HG03354 (cell line): ENCODE data around the gene ERICH6.

ENCODE experiments used
- ATAC-seq: cut with Tn5 transposase; IDR thresholded peaks from one replicate; pipeline ENCODE4 v1.9.1; 2021; ENCODE audit warnings: mild to moderate bottlenecking; ENCODE audit not compliant: unreplicated experiment, poor library complexity, severe bottlenecking

The ERICH6 gene

GRCh38 chr3:150691414-150692040 lies 12.2 kb downstream of the ERICH6 start:
- ATAC-seq, result no peak

GRCh38 chr3:150687613-150688012 lies 16.1 kb downstream of the ERICH6 start:
- no peak for ATAC-seq

GRCh38 chr3:150682824-150683223 lies 20.9 kb downstream of the ERICH6 start:
- no peak for ATAC-seq

GRCh38 chr3:150682279-150682678 lies 21.4 kb downstream of the ERICH6 start:
- ATAC-seq, result no peak

- peak; percentile 97 for ATAC-seq
These were observed 22.7 kb downstream of the ERICH6 start for GRCh38 chr3:150681057-150681456.

GRCh38 chr3:150680562-150680961 lies 23.2 kb downstream of the ERICH6 start:
- ATAC-seq, result peak; percentile 5

GRCh38 chr3:150675587-150675986 lies 28.1 kb downstream of the ERICH6 start:
- no peak for ATAC-seq

GRCh38 chr3:150673966-150674365 lies 29.8 kb downstream of the ERICH6 start:
- ATAC-seq, result no peak

GRCh38 chr3:150666167-150666566 lies 37.6 kb downstream of the ERICH6 start:
- no peak for ATAC-seq

- ATAC-seq, result no peak
These were observed 40.3 kb downstream of the ERICH6 start for GRCh38 chr3:150663461-150663860.

GRCh38 chr3:150662410-150663200 lies 41.1 kb downstream of the ERICH6 start:
- ATAC-seq, result no peak

- ATAC-seq, result no peak
These were observed 47.4 kb downstream of the ERICH6 start for GRCh38 chr3:150656316-150656715.

- peak; percentile 92 for ATAC-seq
These were observed 50.6 kb downstream of the ERICH6 start for GRCh38 chr3:150653110-150653561.

GRCh38 chr3:150640256-150640655 lies 63.5 kb downstream of the ERICH6 start:
- ATAC-seq, result no peak

- ATAC-seq, result no peak
These were observed 64.5 kb downstream of the ERICH6 start for GRCh38 chr3:150639262-150639661.

- no peak for ATAC-seq
These were observed 67.5 kb downstream of the ERICH6 start for GRCh38 chr3:150636258-150636657.

GRCh38 chr3:150635526-150635925 lies 68.2 kb downstream of the ERICH6 start:
- ATAC-seq, result peak; percentile 82

- ATAC-seq, result no peak
These were observed 68.6 kb downstream of the ERICH6 start for GRCh38 chr3:150635076-150635475.

GRCh38 chr3:150631515-150632221 lies 72.1 kb downstream of the ERICH6 start:
- no peak for ATAC-seq

GRCh38 chr3:150627557-150627956 lies 76.2 kb downstream of the ERICH6 start:
- ATAC-seq, result no peak
